SK-N-SH treated with all-trans-retinoic acid at 6 μM for 48 hours (cell line): ENCODE results near the gene NBPF1.
"Not testable (repeated sequence)": the region's sequence is repeated elsewhere in the genome, so short reads cannot be mapped to it uniquely, and the experiment has no call there.

ENCODE experiments used
- ATAC-seq: fragments of 200-7000 bp; cut with Tn5 transposase; 3 replicates; pipeline ENCODE4 v1.9.1; 2020; ENCODE audit warnings: mild to moderate bottlenecking, moderate library complexity
- GLIS3 ChIP-seq: fragments of 250-450 bp; sonication (Bioruptor Pico); IDR thresholded peaks from 2 replicates; pipeline ENCODE4 v1.5.0; 2020; ENCODE audit warnings: mild to moderate bottlenecking, moderate library complexity
- TF ChIP-seq, protein P1 (sequence below): fragments of 250-450 bp; sonication (Bioruptor Pico); IDR thresholded peaks from 2 replicates; pipeline ENCODE4 v1.8.0; 2020; ENCODE audit warnings: mild to moderate bottlenecking, moderate library complexity, borderline replicate concordance

Gene NBPF1

DNA sequence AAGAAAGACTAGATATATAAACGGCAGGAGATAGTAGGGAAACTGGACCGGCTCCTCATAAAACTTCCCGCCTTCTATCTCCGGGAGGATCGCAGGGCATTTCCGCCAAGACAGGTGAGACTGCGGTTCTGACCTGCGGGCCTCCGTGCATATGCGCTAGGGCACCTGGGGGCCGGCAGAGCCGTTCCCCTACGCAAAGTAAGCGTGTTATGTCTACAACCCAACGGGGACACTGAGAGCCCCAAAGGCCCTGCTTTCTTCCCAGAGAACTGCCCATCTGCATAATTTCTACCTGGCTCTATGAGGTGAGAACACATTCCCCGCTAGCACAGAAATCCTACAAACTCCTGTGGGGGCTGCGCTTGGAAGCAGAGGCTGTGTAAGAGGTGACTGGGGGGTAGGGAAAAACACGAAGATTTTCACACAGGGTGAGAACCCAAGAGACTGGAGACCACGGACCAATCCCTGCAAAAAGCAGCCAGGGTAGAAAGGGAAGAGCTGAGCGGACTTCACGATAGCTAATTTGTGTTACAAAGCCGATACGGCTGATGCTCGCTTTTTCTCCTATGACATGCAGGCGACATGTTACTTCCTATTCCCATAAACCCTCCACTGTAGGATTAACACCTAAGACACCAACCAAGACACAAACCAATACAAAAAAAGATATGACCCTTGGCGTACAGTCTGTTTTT, 99.8 kb downstream of the NBPF1 start (continued):
- TF ChIP-seq, protein P1, sequence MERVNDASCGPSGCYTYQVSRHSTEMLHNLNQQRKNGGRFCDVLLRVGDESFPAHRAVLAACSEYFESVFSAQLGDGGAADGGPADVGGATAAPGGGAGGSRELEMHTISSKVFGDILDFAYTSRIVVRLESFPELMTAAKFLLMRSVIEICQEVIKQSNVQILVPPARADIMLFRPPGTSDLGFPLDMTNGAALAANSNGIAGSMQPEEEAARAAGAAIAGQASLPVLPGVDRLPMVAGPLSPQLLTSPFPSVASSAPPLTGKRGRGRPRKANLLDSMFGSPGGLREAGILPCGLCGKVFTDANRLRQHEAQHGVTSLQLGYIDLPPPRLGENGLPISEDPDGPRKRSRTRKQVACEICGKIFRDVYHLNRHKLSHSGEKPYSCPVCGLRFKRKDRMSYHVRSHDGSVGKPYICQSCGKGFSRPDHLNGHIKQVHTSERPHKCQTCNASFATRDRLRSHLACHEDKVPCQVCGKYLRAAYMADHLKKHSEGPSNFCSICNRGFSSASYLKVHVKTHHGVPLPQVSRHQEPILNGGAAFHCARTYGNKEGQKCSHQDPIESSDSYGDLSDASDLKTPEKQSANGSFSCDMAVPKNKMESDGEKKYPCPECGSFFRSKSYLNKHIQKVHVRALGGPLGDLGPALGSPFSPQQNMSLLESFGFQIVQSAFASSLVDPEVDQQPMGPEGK (CRISPR knock-in tag), result peak; percentile 97
- peak; percentile 99 for TF ChIP-seq GLIS3 (CRISPR knock-in tag)

- ATAC-seq, result not testable (repeated sequence)
Observed at GRCh38 chr1:16512624-16513411, 100.5 kb downstream of the NBPF1 start.
